ENCODE data around the gene PDGFRA.
A peak's percentile ranks its signal among the peaks of the same experiment; 100 is the strongest.

The PDGFRA gene

DNA sequence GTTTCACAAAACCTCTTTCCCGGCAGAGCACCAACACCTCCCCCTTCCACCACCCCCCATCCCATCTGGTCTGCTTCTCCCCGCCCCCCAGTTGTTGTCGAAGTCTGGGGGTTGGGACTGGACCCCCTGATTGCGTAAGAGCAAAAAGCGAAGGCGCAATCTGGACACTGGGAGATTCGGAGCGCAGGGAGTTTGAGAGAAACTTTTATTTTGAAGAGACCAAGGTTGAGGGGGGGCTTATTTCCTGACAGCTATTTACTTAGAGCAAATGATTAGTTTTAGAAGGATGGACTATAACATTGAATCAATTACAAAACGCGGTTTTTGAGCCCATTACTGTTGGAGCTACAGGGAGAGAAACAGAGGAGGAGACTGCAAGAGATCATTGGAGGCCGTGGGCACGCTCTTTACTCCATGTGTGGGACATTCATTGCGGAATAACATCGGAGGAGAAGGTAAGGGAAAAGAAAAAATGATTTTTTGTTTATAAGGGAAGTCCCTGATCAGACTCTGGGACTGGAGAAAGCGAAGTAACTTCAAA, at the start of gene PDGFRA:
PDGFRA (plus strand) TSS at position 333 of the 541 bp plus-strand sequence. CDS start 29,476 bp downstream, outside the sequence.
- peak; percentile 97 for DNase-seq (ENCODE audit: low read depth)

DNA sequence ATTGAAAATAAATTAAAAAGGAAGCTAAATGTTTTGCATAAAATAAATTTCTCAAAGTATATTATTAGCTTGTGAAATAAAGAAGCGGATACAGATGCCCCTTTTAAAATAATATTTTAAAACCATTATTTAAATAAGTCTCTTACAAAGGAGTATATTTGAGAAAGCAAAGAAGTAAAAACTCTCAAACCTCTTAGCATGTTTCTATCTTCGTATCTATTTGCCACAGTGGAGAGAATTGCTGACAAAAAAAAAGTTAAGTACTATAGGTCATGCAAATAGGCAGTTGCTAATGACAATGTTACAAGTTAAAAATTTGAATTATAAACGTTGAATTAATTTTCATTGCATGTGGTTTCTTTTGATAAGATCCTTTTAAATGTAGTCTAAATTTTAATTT, 44.5 kb upstream of the PDGFRA start:
- no peak for DNase-seq (ENCODE audit: low read depth)

DNA sequence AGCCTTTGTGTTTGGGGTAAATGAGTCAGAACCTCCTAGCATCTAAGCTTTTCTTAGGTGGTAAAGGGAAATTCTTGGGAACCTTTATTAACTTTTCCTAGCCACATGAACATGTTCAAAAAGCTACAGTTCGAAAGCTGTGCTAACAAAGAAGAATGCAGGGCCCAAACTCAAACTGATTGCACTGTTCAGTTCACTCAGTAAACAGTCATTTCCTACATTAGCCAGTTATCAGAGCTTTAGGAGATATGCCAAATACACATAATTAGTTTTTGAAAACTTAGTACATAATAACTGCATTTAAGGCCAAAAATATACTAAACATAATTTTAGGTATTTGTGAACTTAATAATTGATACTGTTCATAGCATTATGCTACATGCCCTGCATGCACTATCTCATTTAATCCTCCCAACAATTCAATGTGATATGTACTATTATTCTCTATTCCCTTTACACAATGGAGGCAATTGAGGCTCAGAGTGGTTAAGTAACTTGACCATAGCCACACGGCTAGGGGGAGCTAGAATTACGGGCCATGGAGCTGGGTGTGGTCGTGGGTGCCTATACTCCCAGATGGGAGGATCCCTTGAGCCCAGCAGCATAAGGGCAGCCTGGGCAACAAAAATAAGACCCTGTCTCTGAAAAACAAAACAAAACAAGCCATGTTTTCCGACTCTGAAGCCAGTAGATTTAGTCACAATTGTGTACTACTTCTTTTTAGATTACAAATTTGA, 43.9 kb upstream of the PDGFRA start:
- no peak for DNase-seq (ENCODE audit: low read depth)

DNA sequence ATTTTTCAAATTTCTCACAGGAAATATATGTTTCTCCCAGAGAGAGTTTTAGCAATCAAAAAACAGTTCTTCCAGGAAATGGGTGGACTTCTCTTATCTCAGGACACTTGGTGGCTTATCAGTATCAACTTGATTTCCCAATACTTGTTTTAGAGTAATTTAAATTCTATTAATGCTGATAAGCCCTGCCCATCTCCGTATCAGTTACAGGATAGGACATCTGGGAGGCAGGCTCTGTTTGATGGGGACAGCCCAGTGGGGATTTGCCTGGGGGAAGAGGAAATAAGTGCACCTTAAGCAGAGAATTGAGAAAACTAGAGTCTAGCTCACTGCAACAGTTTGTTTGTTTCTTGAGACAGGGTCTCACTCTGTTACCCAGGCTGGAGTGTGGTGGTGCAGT, 43.2 kb upstream of the PDGFRA start:
- DNase-seq (ENCODE audit: low read depth): no peak

DNA sequence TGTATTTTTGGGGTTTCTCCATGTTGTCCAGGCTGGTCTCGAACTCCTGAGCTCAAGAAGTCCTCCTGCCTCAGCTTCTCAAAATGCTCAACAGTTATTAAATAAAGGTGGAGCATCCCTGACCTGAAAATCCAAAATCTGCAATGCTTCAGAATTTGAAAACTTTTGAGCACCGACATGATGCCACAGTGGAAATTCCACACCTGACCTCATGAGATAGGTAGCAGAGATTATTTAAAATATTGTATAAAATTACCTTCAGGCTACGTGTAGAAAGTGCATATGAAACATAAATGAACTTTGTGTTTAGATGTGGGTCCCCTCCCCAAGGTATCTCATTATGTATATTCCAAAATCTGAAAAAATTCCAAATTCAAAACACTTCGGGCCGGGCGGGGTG, 42.7 kb upstream of the PDGFRA start:
- no peak for DNase-seq (ENCODE audit: low read depth)

DNA sequence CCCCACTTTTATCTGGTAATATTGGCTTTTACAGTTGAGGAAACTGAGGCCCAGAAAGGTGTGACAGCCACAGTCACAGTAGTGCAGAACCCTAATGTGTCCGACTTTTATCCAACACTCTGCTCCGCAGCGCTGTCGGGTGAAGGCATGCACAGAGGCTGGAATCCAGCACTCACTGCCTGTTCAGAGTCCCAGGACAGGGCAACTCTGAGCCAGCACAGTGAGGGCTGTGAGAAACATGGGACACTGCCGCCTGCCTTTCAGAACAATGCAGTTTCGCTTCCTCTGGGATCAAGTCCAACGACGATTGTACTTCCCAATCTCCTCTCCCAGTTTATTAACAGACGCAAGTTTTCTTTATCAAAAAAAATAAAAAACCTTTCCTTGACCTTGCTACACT, 41.9 kb upstream of the PDGFRA start:
- no peak for DNase-seq (ENCODE audit: low read depth)

DNA sequence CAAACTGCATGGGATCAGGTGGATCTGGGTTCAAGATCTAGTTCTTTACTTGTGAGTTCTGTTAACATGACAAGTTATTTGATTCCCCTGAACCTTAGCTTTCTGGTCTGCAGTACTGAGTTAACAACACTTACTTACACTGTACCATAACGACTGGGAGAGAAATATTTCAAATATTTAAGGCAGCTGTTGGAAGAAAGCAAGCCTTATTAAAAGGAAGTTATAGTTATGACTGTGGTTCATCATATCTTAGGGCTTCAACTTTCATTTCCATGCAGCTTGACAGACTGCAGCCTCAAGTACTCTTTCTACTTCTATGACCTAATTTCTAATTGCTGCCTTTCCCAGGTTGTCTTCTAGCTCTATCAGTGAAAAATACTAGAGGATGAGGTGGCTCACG, 40.0 kb upstream of the PDGFRA start:
- no peak for DNase-seq (ENCODE audit: low read depth)

DNA sequence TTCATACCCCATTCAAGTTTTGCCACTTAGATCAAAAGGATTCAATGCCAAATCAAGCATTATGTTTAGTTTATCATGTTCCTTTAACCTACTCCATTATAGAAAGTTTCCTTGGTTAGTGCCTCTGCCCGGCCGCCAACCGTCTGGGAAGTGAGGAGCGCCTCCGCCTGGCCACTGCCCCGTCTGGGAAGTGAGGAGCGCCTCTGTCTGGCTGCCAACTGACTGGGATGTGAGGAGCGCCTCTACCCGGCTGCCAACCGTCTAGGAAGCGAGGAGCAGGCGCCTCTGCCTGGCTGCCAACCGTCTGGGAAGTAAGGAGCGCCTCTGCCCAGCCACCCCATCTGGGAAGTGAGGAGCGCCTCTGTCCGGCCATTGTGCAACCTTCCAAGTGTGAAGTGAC, 36.3 kb upstream of the PDGFRA start:
- DNase-seq (ENCODE audit: low read depth): no peak

DNA sequence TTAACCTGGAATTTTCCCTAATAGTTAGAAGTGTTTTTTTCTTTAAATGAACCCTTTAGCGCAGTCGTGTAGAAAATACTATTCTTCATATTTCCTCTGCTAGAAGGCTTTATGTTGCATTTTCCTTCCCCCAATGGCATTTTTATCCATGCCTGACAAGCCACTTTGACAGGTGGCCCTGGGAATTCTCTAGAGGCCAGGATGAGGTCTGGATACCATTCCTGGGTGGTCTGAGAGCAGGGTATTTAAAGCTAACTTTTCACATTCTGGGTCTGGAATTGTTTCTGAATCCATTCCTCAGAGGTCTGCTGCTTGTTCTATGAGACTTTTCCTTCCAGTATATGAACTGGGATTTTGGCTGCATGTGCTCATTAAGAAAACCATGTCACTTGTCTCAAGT, 31.2 kb upstream of the PDGFRA start:
- DNase-seq (ENCODE audit: low read depth): no peak

DNA sequence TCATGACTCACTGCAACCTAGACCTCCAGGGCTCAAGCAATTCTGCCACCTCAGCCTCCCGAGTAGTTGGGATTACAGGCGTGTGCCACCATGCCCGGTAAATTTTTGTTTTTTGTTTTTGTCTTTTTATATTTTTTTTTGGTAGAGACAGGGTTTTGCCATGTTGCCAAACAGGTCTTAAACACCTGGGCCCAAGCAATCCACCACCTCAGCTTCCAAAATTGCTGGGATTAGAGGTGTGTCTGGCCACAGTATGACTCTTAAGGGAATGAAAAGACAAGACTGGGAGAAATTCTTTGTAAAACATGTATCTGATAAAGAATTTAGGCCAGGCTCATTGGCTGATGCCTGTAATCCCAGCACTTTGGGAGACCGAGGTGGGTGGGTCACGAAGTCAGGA, 29.2 kb upstream of the PDGFRA start:
- DNase-seq (ENCODE audit: low read depth): no peak

DNA sequence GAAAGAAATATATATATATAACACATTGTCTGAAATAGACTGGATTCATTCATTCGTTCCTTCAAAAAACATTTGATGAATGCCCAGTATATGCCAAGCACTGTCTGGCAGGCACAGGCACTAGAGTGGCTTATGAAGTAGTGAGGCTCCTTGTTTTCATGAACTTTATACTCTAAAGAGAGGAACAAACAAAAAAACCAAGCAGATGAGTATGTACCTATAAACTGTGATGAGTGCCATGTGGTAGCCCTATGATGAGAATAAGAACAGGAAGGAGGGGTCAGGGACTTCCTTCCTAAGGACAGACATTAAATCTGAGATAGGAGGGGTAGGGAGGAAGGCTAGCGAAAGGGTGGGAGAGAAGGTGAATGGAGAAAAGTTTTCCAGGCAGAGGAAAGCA, 19.5 kb upstream of the PDGFRA start:
- no peak for DNase-seq (ENCODE audit: low read depth)

DNA sequence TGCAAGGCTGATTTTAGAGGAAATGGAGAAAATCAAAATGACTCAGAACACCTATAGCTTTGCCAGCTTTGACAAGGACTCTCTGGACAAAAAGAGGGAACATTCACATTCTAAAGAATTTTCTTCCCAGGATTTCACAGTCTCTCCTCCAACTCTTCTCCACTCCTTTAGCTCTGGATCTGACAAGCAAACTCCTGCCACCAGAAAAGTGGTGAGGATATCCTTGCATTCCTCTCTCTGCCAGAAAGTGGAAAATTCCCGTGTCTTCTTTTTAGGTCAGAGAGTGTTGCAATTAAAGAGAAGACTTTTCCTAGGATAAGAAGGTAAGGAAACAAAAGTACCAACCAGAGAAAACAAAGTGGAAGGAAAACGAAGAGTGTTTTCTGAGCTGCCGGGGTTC, 16.1 kb upstream of the PDGFRA start:
- DNase-seq (ENCODE audit: low read depth): no peak

DNA sequence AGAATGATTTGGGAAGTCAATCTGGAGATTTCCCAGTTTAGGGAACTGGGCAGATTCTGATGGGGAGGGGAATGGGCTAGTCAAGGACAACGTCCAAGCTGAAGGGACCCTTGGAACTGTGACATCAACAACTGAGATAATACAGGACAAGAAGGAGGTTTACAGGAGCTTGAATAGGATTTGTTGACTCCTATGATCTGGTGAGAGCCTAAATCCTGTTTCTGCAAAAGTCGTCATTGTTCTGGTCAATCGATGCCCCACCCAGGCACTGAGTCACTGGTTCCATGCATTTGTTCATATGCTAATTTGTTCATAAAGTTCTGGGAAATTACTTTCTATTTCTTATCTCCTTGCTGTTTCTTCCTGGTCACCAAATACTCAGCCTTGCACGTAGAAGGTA, 15.3 kb upstream of the PDGFRA start:
- no peak for DNase-seq (ENCODE audit: low read depth)

DNA sequence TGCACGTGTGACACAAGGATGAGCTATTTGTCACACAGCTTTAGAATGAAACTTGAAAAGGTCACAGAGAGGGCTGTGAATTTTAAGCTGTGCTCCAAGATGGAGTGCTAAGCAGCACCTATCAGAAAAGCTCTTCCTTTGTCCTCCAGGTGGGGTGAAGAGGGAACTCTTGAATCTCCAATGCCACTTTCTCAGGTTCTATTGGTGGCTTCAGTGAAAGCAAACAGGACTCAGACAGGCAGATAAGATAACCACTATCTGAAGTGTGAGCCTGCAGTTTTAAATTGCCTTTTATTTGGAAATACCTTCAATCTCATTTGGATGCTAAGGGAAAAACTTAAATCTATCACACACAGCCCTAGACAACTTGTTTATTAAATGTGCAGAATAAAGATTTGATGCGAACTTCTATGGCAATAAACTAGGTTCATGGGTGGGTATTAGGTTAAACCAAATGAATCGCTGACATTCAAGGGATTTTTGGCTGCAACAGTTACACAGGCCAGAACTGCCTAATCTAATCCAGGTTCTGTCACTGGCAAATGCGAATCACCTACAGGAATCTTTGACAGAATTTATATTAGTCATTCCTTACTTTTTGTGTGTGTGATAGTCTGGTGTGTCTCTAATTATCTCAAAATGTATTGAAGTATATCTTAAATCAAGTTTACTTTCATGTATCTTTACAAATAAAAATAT, 13.6 kb upstream of the PDGFRA start:
- DNase-seq (ENCODE audit: low read depth): no peak

DNA sequence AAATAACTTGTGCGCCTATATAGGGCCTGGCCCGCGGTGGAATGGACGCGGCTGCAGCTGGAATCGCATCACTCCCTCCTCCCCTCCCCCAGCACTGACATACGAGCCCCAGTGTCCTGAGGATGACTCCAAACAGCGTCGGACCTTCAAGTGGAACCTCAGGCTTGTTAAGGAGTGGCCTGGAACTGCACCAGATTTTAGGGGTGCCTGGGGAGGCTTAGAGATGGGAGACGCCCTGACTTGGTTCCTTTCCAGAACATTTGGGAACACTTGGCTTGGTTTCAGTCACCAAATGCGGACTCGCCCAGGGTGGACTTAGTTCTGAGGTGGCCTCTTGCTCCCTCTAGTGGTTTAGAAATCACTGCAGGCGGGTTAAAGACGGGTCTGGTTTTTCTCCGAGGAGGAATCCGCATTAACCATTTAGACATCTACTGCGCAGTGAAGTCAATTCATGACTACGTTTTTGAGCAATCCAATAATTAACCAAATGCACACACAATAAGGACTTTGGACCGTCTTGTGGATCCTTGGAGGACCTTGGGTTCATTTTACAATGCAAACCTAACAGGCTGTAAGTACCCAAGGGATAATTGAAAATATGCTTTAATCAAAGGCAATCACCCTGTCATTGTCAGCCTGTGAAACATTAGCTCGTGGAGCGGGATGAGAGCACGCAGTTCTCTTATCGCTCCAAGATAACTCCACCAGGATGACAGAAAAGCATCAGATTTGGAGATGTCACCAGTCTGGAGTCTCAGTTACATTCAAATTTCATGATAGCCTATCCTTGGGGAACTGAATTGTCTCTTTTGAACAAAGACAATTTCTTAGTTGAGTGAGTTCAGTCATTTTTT, 11.2 kb upstream of the PDGFRA start:
- peak; percentile 95 for DNase-seq (ENCODE audit: low read depth)

DNA sequence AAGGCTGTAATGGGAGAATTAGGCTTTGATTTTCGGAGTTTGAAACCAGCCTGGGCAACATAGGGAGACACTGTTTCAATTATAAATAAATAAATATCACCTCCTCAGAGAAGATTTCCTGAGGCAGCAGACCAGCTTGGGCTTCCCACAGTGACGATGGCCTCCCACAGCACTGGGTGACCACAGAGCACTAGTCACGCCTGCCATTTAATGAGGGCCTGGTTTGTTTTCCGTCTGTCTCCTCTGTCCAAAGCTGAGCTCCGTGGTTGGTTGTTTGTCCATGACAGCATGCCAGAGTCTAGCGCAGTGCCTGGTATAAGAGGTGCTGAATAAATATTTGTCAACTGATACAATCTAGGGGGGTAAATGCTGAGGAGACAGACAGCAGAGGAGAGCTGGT, 10.4 kb upstream of the PDGFRA start:
- no peak for DNase-seq (ENCODE audit: low read depth)

DNA sequence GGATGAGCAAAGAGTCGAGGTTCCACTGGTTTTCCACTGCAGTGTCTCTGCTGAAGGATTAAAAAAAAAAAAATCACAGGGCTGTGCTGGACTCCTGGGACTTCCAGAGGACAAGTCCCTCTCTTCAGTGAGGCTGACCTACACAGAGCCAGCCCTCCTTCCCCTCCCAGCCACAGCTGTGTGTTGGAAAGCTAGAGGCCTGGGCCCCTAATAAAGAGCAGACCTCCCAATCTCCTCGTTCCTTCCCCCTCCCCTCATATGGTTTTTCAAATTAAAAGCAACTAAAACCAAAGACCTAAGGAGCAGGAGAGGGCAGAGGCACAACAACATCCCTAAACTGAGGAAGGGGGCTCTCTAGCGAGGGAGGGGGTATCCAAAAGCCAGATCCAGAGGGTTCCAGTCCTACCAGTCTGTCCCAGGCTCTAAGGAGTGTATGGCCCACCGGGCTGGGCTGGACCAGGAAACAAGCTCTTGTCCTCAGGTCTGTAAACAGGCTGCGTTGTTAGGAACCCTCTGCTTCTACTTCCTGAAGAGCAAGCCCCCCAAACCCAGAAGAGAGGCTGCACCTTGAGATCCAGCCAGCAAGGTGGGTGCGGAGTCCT, 4.0 kb upstream of the PDGFRA start:
- DNase-seq (ENCODE audit: low read depth): no peak

DNA sequence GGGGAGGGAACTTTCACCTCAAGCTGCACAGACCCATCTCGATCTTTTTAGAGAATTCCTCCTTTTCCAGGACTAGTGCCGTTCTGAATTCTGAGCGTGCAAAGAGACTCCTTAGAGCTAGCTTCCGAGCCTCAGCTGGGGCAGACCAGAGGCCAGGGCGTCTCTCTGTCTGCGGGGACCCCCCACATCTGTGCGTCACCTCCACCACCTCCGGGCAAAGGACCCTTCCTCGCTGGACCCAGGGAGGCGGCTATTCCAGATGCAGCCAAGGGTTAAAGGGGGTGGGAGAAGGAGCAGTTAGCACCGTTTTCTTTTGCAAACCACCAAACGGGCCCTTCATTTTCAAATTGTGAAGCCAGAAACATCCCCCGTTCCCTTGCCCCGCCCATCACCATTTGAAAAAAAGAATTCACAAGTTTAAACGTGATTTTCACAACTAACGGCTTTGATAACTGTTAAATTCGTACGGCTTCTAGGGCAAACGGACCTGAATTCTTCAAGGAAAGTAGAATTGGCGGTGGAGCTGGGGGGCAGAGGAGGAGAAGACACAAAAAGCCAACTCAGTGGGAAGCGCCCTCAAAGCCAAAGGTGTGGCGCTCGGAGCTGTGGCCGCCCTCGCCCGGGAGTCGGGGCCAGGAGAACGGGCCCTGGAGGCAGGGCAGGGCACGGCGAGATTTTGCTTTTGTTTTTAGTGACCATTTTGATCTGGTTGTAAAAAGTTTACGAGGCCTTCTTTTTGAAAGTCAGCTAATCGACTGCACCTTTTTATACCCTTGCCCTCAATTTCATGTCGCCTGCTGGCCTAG, 3.3 kb upstream of the PDGFRA start:
- no peak for DNase-seq (ENCODE audit: low read depth)

DNA sequence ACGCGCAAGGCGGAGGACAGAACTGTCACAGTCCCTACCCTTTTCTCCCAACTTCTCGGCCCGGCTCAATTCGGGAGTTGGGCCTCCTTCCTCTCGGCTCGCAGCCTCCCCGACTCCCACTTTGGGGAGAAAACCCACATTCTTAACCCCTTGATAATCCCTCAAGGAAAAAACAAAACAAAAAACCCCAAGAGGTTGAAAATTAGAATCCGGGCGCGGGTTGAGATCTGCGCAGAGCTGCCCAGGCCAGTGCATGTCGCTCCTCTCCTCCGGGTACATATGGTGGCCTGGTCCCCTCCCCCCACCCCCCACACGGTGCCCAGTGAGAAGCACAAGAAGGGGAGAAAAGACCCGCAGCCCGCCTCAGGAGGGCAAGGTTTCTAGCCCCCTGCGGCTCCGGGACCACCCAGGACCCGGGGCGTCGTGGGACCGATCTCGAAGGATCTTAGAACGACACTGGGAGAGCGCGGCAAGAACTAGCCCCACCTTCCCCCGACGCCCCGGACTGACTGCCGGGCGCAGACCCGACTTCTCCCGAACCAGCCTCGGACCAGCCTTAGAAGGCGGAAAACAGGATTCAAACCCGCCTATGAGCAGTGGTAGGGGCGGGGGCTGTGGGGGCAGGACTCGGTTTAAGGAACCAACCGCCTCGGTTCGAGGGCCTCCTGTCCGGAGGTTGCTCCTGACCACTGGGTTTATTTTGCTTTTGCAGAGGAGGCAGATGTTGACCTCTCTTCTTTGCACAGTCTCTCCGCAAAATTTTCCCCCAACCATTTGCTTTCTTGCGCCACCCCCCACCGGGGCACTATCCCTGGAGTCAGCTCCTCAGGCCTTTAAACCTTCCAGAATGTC, 2.5 kb upstream of the PDGFRA start:
- DNase-seq (ENCODE audit: low read depth): peak; percentile 93

All from fibroblast of the conjunctiva (primary cell).